Mesenteric fat pad (tissue), 1 donor: ENCODE data around the gene CCN6. TPM values are rescaled to one million over a fixed set of nuclear protein-coding genes. Genes with fewer than 3 reads are reported as not detected.

Experiments used
- DNase-seq: peaks from one replicate; pipeline ENCODE4 v3.0.0-alpha.2; 2020; ENCODE audit warnings: low spot score
- long read RNA-seq: library from polyadenylated mRNA; unstranded; transcript quantifications from one replicate; pipeline ENCODE4 v2.0.0, GENCODE V29; 2020
- total RNA-seq: library from RNA; stranded (reverse); fragmentation: NEBNext Ultra II Directional; extraction: Animal tissue kit (Norgen Biotek cat#: 25700); gene quantifications from one replicate; pipeline ENCODE4 v1.2.1, GENCODE V29; 2021
- donor health status: DM: yes; HTN: yes; CAD: no.

The CCN6 gene
- total RNA-seq = not detected
- long read RNA-seq = 0 reads

- DNase-seq = no peak
These were observed at the start of gene CCN6 for GRCh38 chr6:112054001-112054400. Gene CCN6 (plus strand): TSS chr6:112054104. CDS start chr6:112054358, 254 bp downstream.

- no peak for DNase-seq
These were observed 49.5 kb upstream of the CCN6 start for GRCh38 chr6:112004201-112005012.

GRCh38 chr6:112005013-112005371 is 48.9 kb upstream of the CCN6 start:
- DNase-seq = no peak

- DNase-seq = no peak
These were observed 46.6 kb upstream of the CCN6 start for GRCh38 chr6:112007254-112007653.

GRCh38 chr6:112007805-112008204 is 46.1 kb upstream of the CCN6 start:
- no peak for DNase-seq

- no peak for DNase-seq
These were observed 45.4 kb upstream of the CCN6 start for GRCh38 chr6:112008482-112008881.

GRCh38 chr6:112010328-112010727 is 43.6 kb upstream of the CCN6 start:
- no peak for DNase-seq

GRCh38 chr6:112013051-112013450 is 40.9 kb upstream of the CCN6 start:
- no peak for DNase-seq

GRCh38 chr6:112014483-112014882 is 39.4 kb upstream of the CCN6 start:
- DNase-seq = no peak

- DNase-seq = no peak
These were observed 38.2 kb upstream of the CCN6 start for GRCh38 chr6:112015725-112016124.

- DNase-seq = no peak
These were observed 37.6 kb upstream of the CCN6 start for GRCh38 chr6:112016320-112016719.

- DNase-seq = no peak
These were observed 36.7 kb upstream of the CCN6 start for GRCh38 chr6:112017169-112017568.

- DNase-seq = no peak
These were observed 36.0 kb upstream of the CCN6 start for GRCh38 chr6:112017760-112018537.

- DNase-seq = no peak
These were observed 35.1 kb upstream of the CCN6 start for GRCh38 chr6:112018619-112019416.

GRCh38 chr6:112019589-112019988 is 34.3 kb upstream of the CCN6 start:
- DNase-seq = no peak

GRCh38 chr6:112021691-112022310 is 32.1 kb upstream of the CCN6 start:
- DNase-seq = no peak

GRCh38 chr6:112022749-112023148 is 31.2 kb upstream of the CCN6 start:
- no peak for DNase-seq

- DNase-seq = no peak
These were observed 29.4 kb upstream of the CCN6 start for GRCh38 chr6:112024464-112024863.

GRCh38 chr6:112026933-112027332 is 27.0 kb upstream of the CCN6 start:
- no peak for DNase-seq

GRCh38 chr6:112027942-112028674 is 25.8 kb upstream of the CCN6 start:
- no peak for DNase-seq
